B cell (primary cell): ENCODE measurements around the gene AP3M1. TPM values are rescaled to one million over a fixed set of nuclear protein-coding genes. Genes with fewer than 3 reads are reported as not detected.

Source experiments
- ATAC-seq: fragments of 200-7000 bp; cut with Tn5 transposase; one replicate; pipeline ENCODE4 v1.10.0; 2021; ENCODE audit warnings: low read depth, mild to moderate bottlenecking, moderate number of reproducible peaks, moderate library complexity
- CTCF ChIA-PET: fragments of 350-600 bp; sonication (Branson Sonifier 250); formaldehyde crosslinking; loops from one replicate; lab custom pipeline; 2021; ENCODE audit warnings: antibody characterized with exemption, inconsistent platforms; lab: Charles Lee
- POLR2A ChIA-PET: fragments of 350-600 bp; sonication (Branson Sonifier 250); formaldehyde crosslinking; loops from one replicate; lab custom pipeline; 2021; ENCODE audit warnings: antibody characterized with exemption; lab: Charles Lee
- DNase-seq: peaks from one replicate; pipeline ENCODE4 v3.0.0; 2013
- H2AFZ ChIP-seq: 2 replicates; pipeline ENCODE4 v1.6.1; 2012; ENCODE audit warnings: mild to moderate bottlenecking, low read depth, low read length; ENCODE audit not compliant: insufficient read depth, poor library complexity, severe bottlenecking
- H3K27ac ChIP-seq, 2 donors: 1 replicate in 1 of 2; 2 replicates in 1 of 2; pipeline ENCODE4 v1.5.1; 2012 to 2013; ENCODE audit warnings: low read length in 2 of 2, mild to moderate bottlenecking in 2 of 2, moderate library complexity in 1 of 2
- H3K27me3 ChIP-seq, 4 experiments: fragments of 200-600 bp in 1 of 4; sonication (generic) in 1 of 4; replicated peaks in 1 of 4; 1 replicate in 2 of 4; 2 replicates in 2 of 4; pipeline versions ENCODE4 v1.6.1 to v1.7.0; 2013 to 2016; ENCODE audit warnings: low read length in 3 of 4, mild to moderate bottlenecking in 2 of 4, mixed read lengths in 1 of 4, moderate library complexity in 1 of 4; ENCODE audit not compliant: insufficient read depth in 4 of 4, control insufficient read depth in 3 of 4; ENCODE audit errors: control extremely low read depth in 1 of 4
- H3K36me3 ChIP-seq, 2 experiments: replicated peaks in 1 of 2; 1 replicate in 1 of 2; 2 replicates in 1 of 2; pipeline versions ENCODE4 v1.6.1 to v1.7.1; 2013; ENCODE audit warnings: low read length in 1 of 2; ENCODE audit not compliant: insufficient read depth in 2 of 2, control insufficient read depth in 1 of 2; ENCODE audit errors: control extremely low read depth in 1 of 2, extremely low read depth in 1 of 2
- H3K4me1 ChIP-seq, 2 donors: fragments of 200-600 bp in 1 of 2; sonication (generic) in 1 of 2; 1 replicate in 1 of 2; 2 replicates in 1 of 2; pipeline versions ENCODE4 v1.5.1 to v1.6.1; 2013 to 2017; ENCODE audit warnings: low read length in 2 of 2; ENCODE audit not compliant: control insufficient read depth in 2 of 2, insufficient read depth in 2 of 2
- H3K4me2 ChIP-seq: replicated peaks from 2 replicates; pipeline ENCODE3; 2012; ENCODE audit warnings: mild to moderate bottlenecking, low read depth, low read length; ENCODE audit not compliant: poor library complexity, severe bottlenecking
- H3K4me3 ChIP-seq, 5 experiments: fragments of 200-600 bp in 1 of 5; sonication (generic) in 1 of 5; 1 replicate in 3 of 5; 2 replicates in 2 of 5; pipeline versions ENCODE4 v1.5.1 to v1.7.0; 2011 to 2016; ENCODE audit warnings: low read length in 4 of 5, mild to moderate bottlenecking in 4 of 5, low read depth in 2 of 5, control low read depth in 1 of 5, moderate library complexity in 1 of 5; ENCODE audit not compliant: insufficient read depth in 1 of 5; ENCODE audit errors: control extremely low read depth in 1 of 5, extremely low read depth in 1 of 5
- H3K79me2 ChIP-seq: fragments of 200-600 bp; sonication (generic); one replicate; pipeline ENCODE4 v1.6.0; 2016; ENCODE audit warnings: low read length; ENCODE audit not compliant: control insufficient read depth, insufficient read depth
- H3K9ac ChIP-seq: fragments of 200-600 bp; sonication (generic); 2 replicates; pipeline ENCODE4 v1.6.1; 2017; ENCODE audit warnings: mild to moderate bottlenecking, low read length, moderate library complexity
- H3K9me3 ChIP-seq, 3 donors: one replicate each; pipeline versions ENCODE4 v1.6.1 to v1.7.1; 2013; ENCODE audit warnings: low read length in 2 of 3; ENCODE audit not compliant: control insufficient read depth in 2 of 3, insufficient read depth in 1 of 3; ENCODE audit errors: control extremely low read depth in 1 of 3
- H4K20me1 ChIP-seq: 2 replicates; pipeline ENCODE4 v1.6.0; 2012; ENCODE audit warnings: mild to moderate bottlenecking, low read length; ENCODE audit not compliant: insufficient read depth, control insufficient read depth, poor library complexity, severe bottlenecking
- H3K27ac Mint-ChIP-seq: one replicate; pipeline ENCODE4 v1.8.0; 2021; ENCODE audit warnings: mixed read lengths
- H3K27me3 Mint-ChIP-seq: one replicate; pipeline ENCODE4 v1.8.0; 2021; ENCODE audit warnings: mixed read lengths
- H3K4me1 Mint-ChIP-seq: one replicate; pipeline ENCODE4 v1.8.0; 2021; ENCODE audit warnings: mixed read lengths
- H3K4me3 Mint-ChIP-seq: one replicate; pipeline ENCODE4 v1.8.0; 2021; ENCODE audit warnings: mixed read lengths
- H3K9me3 Mint-ChIP-seq: one replicate; pipeline ENCODE4 v1.8.0; 2022; ENCODE audit warnings: mixed read lengths; ENCODE audit not compliant: insufficient read depth
- CTCF ChIP-seq: fragments of 200-600 bp; IDR thresholded peaks from one replicate; pipeline ENCODE4 v1.8.0; 2022; ENCODE audit warnings: antibody characterized with exemption, mild to moderate bottlenecking
- EZH2 ChIP-seq: IDR thresholded peaks from 2 replicates; pipeline ENCODE4 v1.6.1; 2012; ENCODE audit warnings: borderline replicate concordance, low read depth, mild to moderate bottlenecking, moderate library complexity, low read length; ENCODE audit not compliant: insufficient read depth, poor library complexity, severe bottlenecking
- WGBS: methylation state at CpG from one replicate; pipeline ENCODE4 v1.1.5; 2013; ENCODE audit warnings: missing lambda C conversion rate; ENCODE audit not compliant: insufficient coverage; 5-methylcytosine and 5-hydroxymethylcytosine counted together
- intact Hi-C: fragments of 100-400 bp; cut with micrococcal nuclease; formaldehyde crosslinking; loops from one replicate; pipeline ENCODE4 v1.10.0; 2022
- polyA plus RNA-seq: library from polyadenylated mRNA; depleted of rRNA; stranded (reverse); fragments of >200 nt; gene quantifications from 2 replicates; pipeline ENCODE4 v1.2.3, GENCODE V29; 2012
- total RNA-seq, 2 donors: library from RNA; stranded (reverse); fragments of 120-200 nt in 1 of 2; gene quantifications; 1 replicate in 1 of 2; 2 replicates in 1 of 2; pipeline versions ENCODE4 v1.2.3 to v1.2.4, GENCODE V29; 2013 to 2022

Gene AP3M1
- total and polyA plus RNA-seq, 2 donors (not counting 1 experiment from before 2014, with no cell fraction given): 21.6 to 50.4 TPM

GRCh38 chr10:74199315-74199714 is 48.7 kb upstream of the AP3M1 start:
- intact Hi-C loops: no loop called here
- no peak overlapping the region for H3K27ac ChIP-seq
- 100% methylated on average over 1 of the region's 4 CpGs for WGBS
- H3K4me3 ChIP-seq: no peak overlapping the region
- Mint-ChIP-seq H3K27me3 (no peaks in the 10 kb centered on the region), H3K4me1 (peaks cover 27% of the 10 kb centered on the region), H3K27ac (no peak overlapping the region), H3K4me3 (no peak overlapping the region), H3K9me3 (no peaks in the 10 kb centered on the region)
- ATAC-seq: no peak
- peaks cover 91% of the 10 kb centered on the region for H3K79me2 ChIP-seq
- H3K9ac ChIP-seq: no peak overlapping the region
- ChIA-PET CTCF (no interaction called here), POLR2A (no interaction called here)
- peaks cover 4 to 7% of the 10 kb centered on the region in 2 donors for H3K4me1 ChIP-seq
- peaks cover 0 to 2% (median 0%) of the 10 kb centered on the region in 3 donors for H3K9me3 ChIP-seq
- H3K27me3 ChIP-seq: no peaks in the 10 kb centered on the region
- no peak for TF ChIP-seq EZH2
- no peak for TF ChIP-seq CTCF
- no peak for DNase-seq
- H4K20me1 ChIP-seq: peaks cover 32% of the 10 kb centered on the region
- H3K36me3 ChIP-seq: peaks cover 5 to 17% of the 10 kb centered on the region in 2 experiments
- H3K4me2 ChIP-seq: no peak overlapping the region
- H2AFZ ChIP-seq: no peak overlapping the region

GRCh38 chr10:74194999-74195398 is 44.4 kb upstream of the AP3M1 start:
- Histone ChIP-seq H3K36me3 (no peaks in the 10 kb centered on the region), H2AFZ (no peak overlapping the region), H3K27me3 (no peaks in the 10 kb centered on the region), H3K4me1 (peaks cover 29 to 43% of the 10 kb centered on the region in 2 donors), H4K20me1 (peaks cover 35% of the 10 kb centered on the region), H3K4me2 (no peak overlapping the region), H3K4me3 (no peak overlapping the region), H3K9ac (no peak overlapping the region), H3K79me2 (peaks cover 97% of the 10 kb centered on the region), H3K27ac (no peak overlapping the region), H3K9me3 (peaks cover 0 to 2% (median 0%) of the 10 kb centered on the region in 3 donors)
- TF ChIP-seq EZH2: no peak
- no peak overlapping the region for H3K4me3 Mint-ChIP-seq
- H3K27ac Mint-ChIP-seq: no peak overlapping the region
- ChIA-PET POLR2A (interaction anchor here (0.6 kb wide), 1 partner anchor 11 kb away, joined by 6 read pairs; no protein-coding TSS in a partner anchor), CTCF (no interaction called here)
- WGBS: no CpG with 5 or more reads among the region's 3 CpGs
- ATAC-seq: no peak
- peaks cover 63% of the 10 kb centered on the region for H3K4me1 Mint-ChIP-seq
- intact Hi-C loops: no loop called here
- no peaks in the 10 kb centered on the region for H3K27me3 Mint-ChIP-seq
- DNase-seq: no peak
- H3K9me3 Mint-ChIP-seq: no peaks in the 10 kb centered on the region
